CD14-positive monocyte (primary cell): ENCODE results near the gene VOPP1. TPM values are rescaled to one million over a fixed set of nuclear protein-coding genes. Genes with fewer than 3 reads are reported as not detected.

Experiments used
- DNase-seq, 3 donors: peaks; one replicate each; pipeline ENCODE4 v3.0.0-alpha.2; 2011 to 2022
- H2AFZ ChIP-seq: 2 replicates; pipeline ENCODE4 v1.6.0; 2012; ENCODE audit warnings: mild to moderate bottlenecking, low read depth, low read length, inconsistent platforms; ENCODE audit not compliant: insufficient read depth, poor library complexity, severe bottlenecking
- H3K27ac ChIP-seq, 2 donors: 1 replicate in 1 of 2; 2 replicates in 1 of 2; pipeline ENCODE4 v1.5.1; 2012 to 2013; ENCODE audit warnings: low read length in 2 of 2, control low read depth in 1 of 2, inconsistent platforms in 1 of 2, low read depth in 1 of 2, mild to moderate bottlenecking in 1 of 2
- H3K27me3 ChIP-seq, 2 donors: one replicate each; pipeline versions ENCODE4 v1.6.0 to v1.6.1; 2011 to 2013; ENCODE audit warnings: low read length in 2 of 2; ENCODE audit not compliant: control insufficient read depth in 2 of 2, insufficient read depth in 2 of 2
- H3K36me3 ChIP-seq, 2 donors: replicated peaks in 1 of 2; 1 replicate in 1 of 2; 2 replicates in 1 of 2; pipeline versions ENCODE4 v1.5.1 to v1.6.1; 2012 to 2013; ENCODE audit warnings: low read length in 2 of 2, control low read depth in 1 of 2, inconsistent platforms in 1 of 2, mild to moderate bottlenecking in 1 of 2; ENCODE audit not compliant: insufficient read depth in 2 of 2, control insufficient read depth in 1 of 2
- H3K4me1 ChIP-seq, 2 donors: 1 replicate in 1 of 2; 2 replicates in 1 of 2; pipeline versions ENCODE4 v1.5.1 to v1.6.1; 2012 to 2013; ENCODE audit warnings: low read length in 2 of 2, control low read depth in 1 of 2, inconsistent platforms in 1 of 2, mild to moderate bottlenecking in 1 of 2, moderate library complexity in 1 of 2; ENCODE audit not compliant: insufficient read depth in 2 of 2, control insufficient read depth in 1 of 2
- H3K4me2 ChIP-seq: replicated peaks from 2 replicates; pipeline ENCODE3; 2012; ENCODE audit warnings: low read length, moderate library complexity, mild to moderate bottlenecking; ENCODE audit not compliant: poor library complexity, severe bottlenecking; ENCODE audit errors: extremely low read depth
- H3K4me3 ChIP-seq, 3 experiments: fragments of 200-600 bp in 1 of 3; sonication (generic) in 1 of 3; replicated peaks in 1 of 3; 1 replicate in 2 of 3; 2 replicates in 1 of 3; pipeline ENCODE4 v1.5.1; 2011 to 2013; ENCODE audit warnings: low read length in 3 of 3, mild to moderate bottlenecking in 3 of 3, control low read depth in 2 of 3, low read depth in 2 of 3, inconsistent platforms in 1 of 3, moderate library complexity in 1 of 3
- H3K79me2 ChIP-seq: 2 replicates; pipeline ENCODE4 v1.6.0; 2012; ENCODE audit warnings: mild to moderate bottlenecking, control low read depth, inconsistent platforms, low read length, moderate library complexity; ENCODE audit not compliant: insufficient read depth
- H3K9ac ChIP-seq: 2 replicates; pipeline ENCODE4 v1.6.0; 2017; ENCODE audit warnings: low read length, mild to moderate bottlenecking; ENCODE audit not compliant: insufficient read depth, poor library complexity, severe bottlenecking
- H3K9me3 ChIP-seq, 2 donors: replicated peaks in 1 of 2; 1 replicate in 1 of 2; 2 replicates in 1 of 2; pipeline versions ENCODE4 v1.5.1 to v1.6.1; 2012 to 2013; ENCODE audit warnings: low read length in 2 of 2, control low read depth in 1 of 2; ENCODE audit not compliant: control insufficient read depth in 1 of 2, insufficient read depth in 1 of 2
- H4K20me1 ChIP-seq: 2 replicates; pipeline ENCODE4 v1.6.0; 2012; ENCODE audit warnings: mild to moderate bottlenecking, low read length, control low read depth, moderate library complexity; ENCODE audit not compliant: insufficient read depth
- H3K27ac Mint-ChIP-seq, 7 donors: one replicate each; pipeline ENCODE4 v1.8.0; 2020; ENCODE audit warnings: mild to moderate bottlenecking in 7 of 7, mixed read lengths in 7 of 7, moderate library complexity in 6 of 7, inconsistent platforms in 2 of 7
- H3K27me3 Mint-ChIP-seq, 3 donors: one replicate each; pipeline ENCODE4 v1.8.0; 2021 to 2022; ENCODE audit warnings: low read depth in 3 of 3, mild to moderate bottlenecking in 3 of 3, mixed read lengths in 3 of 3, moderate library complexity in 3 of 3, inconsistent platforms in 1 of 3
- H3K36me3 Mint-ChIP-seq, 2 donors: one replicate each; pipeline ENCODE4 v1.8.0; 2020; ENCODE audit warnings: mixed read lengths in 2 of 2, inconsistent platforms in 1 of 2, mild to moderate bottlenecking in 1 of 2
- H3K4me1 Mint-ChIP-seq: one replicate; pipeline ENCODE4 v1.8.0; 2020; ENCODE audit warnings: mild to moderate bottlenecking, mixed read lengths
- H3K4me3 Mint-ChIP-seq, 2 donors: one replicate each; pipeline ENCODE4 v1.8.0; 2020; ENCODE audit warnings: mild to moderate bottlenecking in 2 of 2, mixed read lengths in 2 of 2, moderate library complexity in 1 of 2
- H3K9me3 Mint-ChIP-seq, 7 donors: one replicate each; pipeline ENCODE4 v1.8.0; 2020 to 2022; ENCODE audit warnings: mixed read lengths in 7 of 7, mild to moderate bottlenecking in 6 of 7, moderate library complexity in 6 of 7, inconsistent platforms in 2 of 7
- WGBS: methylation state at CpG from one replicate; pipeline ENCODE4 v1.1.5; 2013; ENCODE audit warnings: missing lambda C conversion rate; ENCODE audit not compliant: insufficient coverage; 5-methylcytosine and 5-hydroxymethylcytosine counted together
- intact Hi-C, 2 donors: fragments of 100-400 bp; cut with micrococcal nuclease; formaldehyde crosslinking; loops; one replicate each; pipeline versions ENCODE4 v1.15.0 to v1.15.1; 2023
- polyA plus RNA-seq, 3 donors: library from polyadenylated mRNA; depleted of rRNA in 1 of 3; unstranded in 2 of 3; stranded (reverse) in 1 of 3; fragments of 300-500 nt in 2 of 3; fragments of >200 nt in 1 of 3; fragmentation: Illumina TruSeq in 2 of 3; gene quantifications; 1 replicate in 2 of 3; 2 replicates in 1 of 3; pipeline ENCODE4 v1.2.3, GENCODE V29; 2012 to 2021
- TF ChIP-seq, protein P1 (sequence below): fragments of 200-600 bp; IDR thresholded peaks from one replicate; pipeline ENCODE4 v1.8.0; 2022; ENCODE audit warnings: antibody characterized with exemption, mild to moderate bottlenecking

The VOPP1 gene
- polyA plus RNA-seq, 3 donors = 16.7 to 22.1 (median 18.0) TPM

DNA sequence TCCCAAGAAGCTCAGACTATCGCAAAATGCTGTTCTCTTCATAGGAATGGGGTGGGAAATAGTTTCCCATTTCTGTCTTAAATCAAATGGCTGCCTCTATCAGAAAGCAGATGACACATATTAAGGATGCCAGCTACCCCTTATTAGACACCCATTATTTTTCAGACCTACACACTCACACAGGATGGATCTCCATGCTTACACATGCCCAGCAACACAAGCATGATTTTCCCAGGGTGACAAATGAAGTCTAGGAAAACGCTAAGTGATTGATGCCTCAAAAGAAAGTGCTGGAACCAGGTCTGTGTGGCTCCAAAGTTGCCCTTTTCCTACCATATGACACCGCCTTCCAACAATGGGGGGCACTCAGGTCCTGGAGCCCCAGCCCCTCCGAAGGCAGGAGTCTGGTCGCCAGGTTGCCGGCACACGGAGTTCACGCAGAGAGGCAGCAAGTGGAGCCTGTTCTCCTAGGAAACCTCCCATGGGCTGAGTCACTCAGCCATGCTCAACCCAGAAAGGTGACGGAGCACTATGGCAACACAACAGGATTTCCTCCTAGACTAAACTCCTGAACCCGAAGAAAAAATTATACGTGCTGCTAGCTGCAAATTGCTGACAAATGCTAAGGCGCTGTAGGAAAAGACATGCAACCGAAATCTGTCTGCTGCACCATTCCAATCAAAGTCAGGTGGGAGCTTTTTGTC is 19.8 kb downstream of the VOPP1 start:
- H3K9me3 Mint-ChIP-seq = no peaks in the 10 kb centered on the region
- peak; percentile 86 to 91 (median 89) for DNase-seq
- H3K27ac Mint-ChIP-seq = peak overlapping the region; percentile 46 to 92 (median 83)
- Histone ChIP-seq H3K36me3 (peaks cover 5 to 21% of the 10 kb centered on the region in 2 donors), H3K4me3 (peak overlapping the region in 1 of 3 experiments; percentile 24), H3K79me2 (peaks cover 72% of the 10 kb centered on the region), H3K9me3 (no peaks in the 10 kb centered on the region), H2AFZ (no peak overlapping the region), H3K9ac (no peak overlapping the region), H3K27ac (peak overlapping the region; percentile 34 to 66), H3K4me1 (peaks cover 13 to 14% of the 10 kb centered on the region in 2 donors), H4K20me1 (peaks cover 96% of the 10 kb centered on the region), H3K4me2 (peak overlapping the region; percentile 38), H3K27me3 (no peaks in the 10 kb centered on the region)
- intact Hi-C loops = loop anchor here in 1 of 2 donors (5.0 kb wide), 1 partner anchor 45 kb away; no protein-coding TSS in a partner anchor
- H3K27me3 Mint-ChIP-seq = no peaks in the 10 kb centered on the region
- H3K4me1 Mint-ChIP-seq = peaks cover 49% of the 10 kb centered on the region
- H3K4me3 Mint-ChIP-seq = peak overlapping the region; percentile 60 to 72
- TF ChIP-seq, protein P1, sequence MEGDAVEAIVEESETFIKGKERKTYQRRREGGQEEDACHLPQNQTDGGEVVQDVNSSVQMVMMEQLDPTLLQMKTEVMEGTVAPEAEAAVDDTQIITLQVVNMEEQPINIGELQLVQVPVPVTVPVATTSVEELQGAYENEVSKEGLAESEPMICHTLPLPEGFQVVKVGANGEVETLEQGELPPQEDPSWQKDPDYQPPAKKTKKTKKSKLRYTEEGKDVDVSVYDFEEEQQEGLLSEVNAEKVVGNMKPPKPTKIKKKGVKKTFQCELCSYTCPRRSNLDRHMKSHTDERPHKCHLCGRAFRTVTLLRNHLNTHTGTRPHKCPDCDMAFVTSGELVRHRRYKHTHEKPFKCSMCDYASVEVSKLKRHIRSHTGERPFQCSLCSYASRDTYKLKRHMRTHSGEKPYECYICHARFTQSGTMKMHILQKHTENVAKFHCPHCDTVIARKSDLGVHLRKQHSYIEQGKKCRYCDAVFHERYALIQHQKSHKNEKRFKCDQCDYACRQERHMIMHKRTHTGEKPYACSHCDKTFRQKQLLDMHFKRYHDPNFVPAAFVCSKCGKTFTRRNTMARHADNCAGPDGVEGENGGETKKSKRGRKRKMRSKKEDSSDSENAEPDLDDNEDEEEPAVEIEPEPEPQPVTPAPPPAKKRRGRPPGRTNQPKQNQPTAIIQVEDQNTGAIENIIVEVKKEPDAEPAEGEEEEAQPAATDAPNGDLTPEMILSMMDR = no peak
- WGBS = 18% methylated on average over 9 of the region's 13 CpGs
- peaks cover 38 to 48% of the 10 kb centered on the region in 2 donors for H3K36me3 Mint-ChIP-seq

DNA sequence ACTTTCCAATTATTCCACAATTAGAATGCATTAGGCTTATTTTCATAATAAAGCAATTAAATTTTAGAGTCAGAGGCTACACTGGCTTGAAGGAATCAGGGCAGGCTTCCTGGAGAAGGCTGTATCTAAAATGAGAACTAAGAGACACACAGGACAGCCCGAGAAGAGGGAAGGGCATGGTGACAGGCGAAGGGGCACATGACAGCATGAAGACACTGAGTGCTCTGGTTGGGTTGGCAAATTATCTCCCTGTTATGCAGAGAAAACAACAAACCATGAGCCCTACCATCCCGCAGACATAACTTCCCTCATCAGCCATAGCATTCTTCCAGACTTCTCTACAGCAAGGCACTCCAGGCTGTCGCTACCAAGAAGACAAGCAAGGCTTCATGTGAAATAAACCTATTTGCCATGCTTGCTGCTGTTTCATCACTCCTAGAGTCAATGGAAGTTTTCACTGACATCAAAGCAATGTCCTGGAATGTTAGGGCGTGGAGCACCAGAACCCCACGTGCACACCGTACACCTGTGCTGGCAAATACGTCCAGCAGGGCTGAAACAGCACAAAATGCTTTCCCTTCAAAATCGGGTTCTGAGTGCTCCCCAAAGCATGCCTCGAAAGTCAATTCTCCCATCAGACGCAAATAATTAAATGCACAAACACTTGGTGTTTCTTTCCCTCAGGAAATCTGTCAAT is 21.3 kb downstream of the VOPP1 start:
- H3K27me3 Mint-ChIP-seq = no peaks in the 10 kb centered on the region
- no peak overlapping the region for H3K4me2 ChIP-seq
- 96% methylated on average over 9 of the region's 11 CpGs for WGBS
- H4K20me1 ChIP-seq = peaks cover 95% of the 10 kb centered on the region
- peaks cover 21 to 22% of the 10 kb centered on the region in 2 donors for H3K4me1 ChIP-seq
- no peak overlapping the region for H3K4me3 ChIP-seq
- peak in 1 of 3 donors; percentile 19 for DNase-seq
- H3K9ac ChIP-seq = no peak overlapping the region
- H3K9me3 ChIP-seq = no peaks in the 10 kb centered on the region
- TF ChIP-seq, protein P1 = no peak
- H3K9me3 Mint-ChIP-seq = no peaks in the 10 kb centered on the region
- H3K36me3 Mint-ChIP-seq = peaks cover 32 to 44% of the 10 kb centered on the region in 2 donors
- intact Hi-C loops = loop anchor here in 1 of 2 donors (5.0 kb wide), 1 partner anchor 44 kb away; no protein-coding TSS in a partner anchor
- H3K27me3 ChIP-seq = no peaks in the 10 kb centered on the region
- peaks cover 60% of the 10 kb centered on the region for H3K4me1 Mint-ChIP-seq
- peaks cover 3 to 18% of the 10 kb centered on the region in 2 donors for H3K36me3 ChIP-seq
- H3K4me3 Mint-ChIP-seq = no peak overlapping the region
- peaks cover 74% of the 10 kb centered on the region for H3K79me2 ChIP-seq
- H3K27ac ChIP-seq = no peak overlapping the region
- peak overlapping the region in 6 of 7 donors; percentile 42 to 83 (median 62) for H3K27ac Mint-ChIP-seq
- no peak overlapping the region for H2AFZ ChIP-seq
